A673 (cell line): ENCODE data around the gene HOATZ. TPM values are rescaled to one million over a fixed set of nuclear protein-coding genes. Genes with fewer than 3 reads are reported as not detected.
A peak's percentile ranks its signal among the peaks of the same experiment; 100 is the strongest.

Experiments used
- BruUV-seq: library from RNA; stranded (reverse); fragments of 400-500 nt; replicated peaks from 2 replicates; lab custom pipeline; 2021; lab: Mats Ljungman, UMichigan
- CTCF ChIA-PET: fragments of 300-600 bp; sonication (Branson Sonifier 250); formaldehyde crosslinking; loops from one replicate; lab custom pipeline; 2022; ENCODE audit warnings: antibody characterized with exemption; lab: Charles Lee
- POLR2A ChIA-PET: fragments of 300-600 bp; sonication (Branson Sonifier 250); formaldehyde crosslinking; loops from one replicate; lab custom pipeline; 2022; ENCODE audit warnings: antibody characterized with exemption; ENCODE audit not compliant: low non-redundant PET; lab: Charles Lee
- DNase-seq: peaks from one replicate; pipeline ENCODE4 v3.0.0-alpha.2; 2015; ENCODE audit warnings: low spot score
- H3K27ac ChIP-seq: fragments of 200-600 bp; sonication (generic); 2 replicates; pipeline ENCODE4 v1.5.1; 2016; ENCODE audit warnings: mixed run types, low read depth, mild to moderate bottlenecking, mixed read lengths, antibody characterized with exemption, low read length; ENCODE audit not compliant: poor library complexity, severe bottlenecking
- H3K27me3 ChIP-seq: fragments of 200-600 bp; sonication (generic); replicated peaks from 2 replicates; pipeline ENCODE4 v1.6.1; 2017; ENCODE audit warnings: mixed run types, low read depth, mild to moderate bottlenecking, mixed read lengths, antibody characterized with exemption, low read length; ENCODE audit not compliant: insufficient read depth, poor library complexity
- H3K36me3 ChIP-seq: fragments of 200-600 bp; sonication (generic); 2 replicates; pipeline ENCODE4 v1.6.1; 2016; ENCODE audit warnings: mixed run types, mild to moderate bottlenecking, mixed read lengths, antibody characterized with exemption, low read length; ENCODE audit not compliant: insufficient read depth, poor library complexity, severe bottlenecking
- H3K4me1 ChIP-seq: fragments of 200-600 bp; sonication (generic); 2 replicates; pipeline ENCODE4 v1.6.1; 2017; ENCODE audit warnings: mixed run types, mild to moderate bottlenecking, mixed read lengths, antibody characterized with exemption, low read length; ENCODE audit not compliant: insufficient read depth, poor library complexity, severe bottlenecking
- H3K4me3 ChIP-seq: fragments of 200-600 bp; sonication (generic); 2 replicates; pipeline ENCODE4 v1.5.1; 2016; ENCODE audit warnings: low read depth, mixed run types, mild to moderate bottlenecking, mixed read lengths, low read length; ENCODE audit not compliant: poor library complexity, severe bottlenecking
- H3K9me3 ChIP-seq: fragments of 200-600 bp; sonication (generic); 2 replicates; pipeline ENCODE4 v1.6.1; 2016; ENCODE audit warnings: mixed run types, low read depth, mild to moderate bottlenecking, mixed read lengths, antibody characterized with exemption, low read length; ENCODE audit not compliant: poor library complexity, severe bottlenecking
- EZH2 ChIP-seq: fragments of 200-600 bp; sonication (generic); IDR thresholded peaks from 2 replicates; pipeline ENCODE4 v1.6.1; 2017; ENCODE audit warnings: borderline replicate concordance, low read depth, mild to moderate bottlenecking, mixed read lengths, antibody characterized with exemption, low read length; ENCODE audit not compliant: poor library complexity, severe bottlenecking
- intact Hi-C: fragments of 100-400 bp; cut with micrococcal nuclease; formaldehyde crosslinking; loops from one replicate; pipeline ENCODE4 v1.10.0; 2022; ENCODE audit not compliant: unreplicated experiment
- total RNA-seq: library from RNA; stranded (reverse); gene quantifications from 2 replicates; pipeline ENCODE4 v1.2.3, GENCODE V29; 2021
- TF ChIP-seq, protein P1 (sequence below): fragments of 300-800, 200-600 bp; sonication (generic); conservative IDR thresholded peaks from 2 replicates; pipeline ENCODE4 v1.5.1; 2017; ENCODE audit warnings: low read depth, mild to moderate bottlenecking, antibody characterized with exemption, low read length, moderate library complexity, mixed read lengths

Gene HOATZ
- total RNA-seq, 1 experiment from 2014 or later: 0.58 TPM

DNA sequence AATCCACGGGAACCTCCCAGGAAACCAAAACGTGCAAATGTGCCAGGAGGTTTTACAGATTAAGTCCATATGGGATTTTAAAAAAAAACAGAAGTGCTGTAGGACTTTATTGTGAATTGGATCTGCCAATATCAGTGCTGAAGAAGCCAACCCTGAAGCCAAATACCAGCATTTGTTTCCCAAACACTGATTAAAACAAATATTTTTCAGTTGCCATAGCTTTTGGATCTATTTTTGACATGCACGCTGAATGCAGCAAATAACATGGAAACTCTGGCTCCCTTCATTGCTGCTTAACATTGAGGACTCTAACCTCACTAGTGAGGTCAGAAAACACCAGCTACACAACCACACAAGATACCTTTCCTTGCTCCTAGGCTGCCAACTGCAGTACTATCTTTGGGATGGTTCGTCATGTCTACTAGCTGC, 59.3 kb downstream of the HOATZ start:
- peaks cover 8% of the 10 kb centered on the region for H3K4me1 ChIP-seq
- DNase-seq: no peak
- no peaks in the 10 kb centered on the region for H3K36me3 ChIP-seq
- TF ChIP-seq, protein P1, sequence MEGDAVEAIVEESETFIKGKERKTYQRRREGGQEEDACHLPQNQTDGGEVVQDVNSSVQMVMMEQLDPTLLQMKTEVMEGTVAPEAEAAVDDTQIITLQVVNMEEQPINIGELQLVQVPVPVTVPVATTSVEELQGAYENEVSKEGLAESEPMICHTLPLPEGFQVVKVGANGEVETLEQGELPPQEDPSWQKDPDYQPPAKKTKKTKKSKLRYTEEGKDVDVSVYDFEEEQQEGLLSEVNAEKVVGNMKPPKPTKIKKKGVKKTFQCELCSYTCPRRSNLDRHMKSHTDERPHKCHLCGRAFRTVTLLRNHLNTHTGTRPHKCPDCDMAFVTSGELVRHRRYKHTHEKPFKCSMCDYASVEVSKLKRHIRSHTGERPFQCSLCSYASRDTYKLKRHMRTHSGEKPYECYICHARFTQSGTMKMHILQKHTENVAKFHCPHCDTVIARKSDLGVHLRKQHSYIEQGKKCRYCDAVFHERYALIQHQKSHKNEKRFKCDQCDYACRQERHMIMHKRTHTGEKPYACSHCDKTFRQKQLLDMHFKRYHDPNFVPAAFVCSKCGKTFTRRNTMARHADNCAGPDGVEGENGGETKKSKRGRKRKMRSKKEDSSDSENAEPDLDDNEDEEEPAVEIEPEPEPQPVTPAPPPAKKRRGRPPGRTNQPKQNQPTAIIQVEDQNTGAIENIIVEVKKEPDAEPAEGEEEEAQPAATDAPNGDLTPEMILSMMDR: no peak
- TF ChIP-seq EZH2: no peak
- no peaks in the 10 kb centered on the region for H3K9me3 ChIP-seq
- H3K27ac ChIP-seq: no peak overlapping the region
- no TSS peak for BruUV-seq
- H3K27me3 ChIP-seq: no peaks in the 10 kb centered on the region
- CTCF ChIA-PET: interaction anchor here (0.6 kb wide), 1 partner anchor 196 kb away, joined by 3 read pairs; no protein-coding TSS in a partner anchor
- H3K4me3 ChIP-seq: no peak overlapping the region
- intact Hi-C loops: no loop called here
- POLR2A ChIA-PET: no interaction called here

DNA sequence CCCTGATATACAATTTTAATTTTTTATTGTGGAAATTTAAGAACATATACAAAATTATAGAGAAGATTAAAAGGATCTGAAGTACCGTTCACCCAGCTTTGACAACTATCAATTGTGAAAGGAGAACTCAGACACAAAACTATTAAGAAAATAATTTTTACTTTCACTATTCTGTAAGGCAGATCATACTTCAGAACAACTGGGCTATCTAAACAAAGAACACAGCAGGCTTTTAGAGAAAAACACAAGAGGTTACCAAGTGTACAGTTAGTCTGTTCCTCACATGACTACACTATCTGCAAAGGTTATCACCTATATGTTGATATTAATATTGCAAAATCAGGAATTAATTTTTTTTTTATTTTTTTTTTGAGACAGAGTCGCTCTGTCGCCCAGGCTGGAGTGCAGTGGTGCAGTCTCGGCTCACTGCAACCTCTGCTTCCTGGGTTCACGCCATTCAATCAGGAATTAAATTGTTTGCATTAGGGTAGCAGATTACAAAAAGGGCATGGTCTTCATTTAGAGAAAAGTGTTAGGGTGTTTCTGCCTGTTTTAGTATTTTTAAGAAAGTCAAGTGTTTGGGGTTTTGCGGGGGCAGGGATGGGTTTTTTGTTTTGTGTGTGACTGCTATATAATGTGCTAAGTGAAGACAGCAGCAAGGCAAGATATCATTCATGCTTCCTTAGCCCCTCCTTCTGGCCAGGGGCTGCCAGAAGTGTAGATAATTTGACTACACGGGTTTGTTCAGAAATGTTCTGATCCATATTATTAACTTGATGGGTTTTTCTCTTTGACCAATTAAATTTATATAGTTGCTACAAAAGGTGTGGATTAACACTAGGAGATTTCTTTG, 60.0 kb downstream of the HOATZ start:
- BruUV-seq: no TSS peak
- POLR2A ChIA-PET: no interaction called here
- no peak for TF ChIP-seq EZH2
- TF ChIP-seq, protein P1: 0 out of 2 replicates have a peak, but pooled peaks have one; percentile 30
- no peak for DNase-seq
- H3K9me3 ChIP-seq: no peaks in the 10 kb centered on the region
- CTCF ChIA-PET: interaction anchor here (0.6 kb wide), 1 partner anchor 195 kb away, joined by 3 read pairs; no protein-coding TSS in a partner anchor
- H3K4me3 ChIP-seq: no peak overlapping the region
- H3K27me3 ChIP-seq: no peaks in the 10 kb centered on the region
- no peaks in the 10 kb centered on the region for H3K36me3 ChIP-seq
- H3K4me1 ChIP-seq: peaks cover 8% of the 10 kb centered on the region
- H3K27ac ChIP-seq: no peak overlapping the region
- intact Hi-C loops: no loop called here

DNA sequence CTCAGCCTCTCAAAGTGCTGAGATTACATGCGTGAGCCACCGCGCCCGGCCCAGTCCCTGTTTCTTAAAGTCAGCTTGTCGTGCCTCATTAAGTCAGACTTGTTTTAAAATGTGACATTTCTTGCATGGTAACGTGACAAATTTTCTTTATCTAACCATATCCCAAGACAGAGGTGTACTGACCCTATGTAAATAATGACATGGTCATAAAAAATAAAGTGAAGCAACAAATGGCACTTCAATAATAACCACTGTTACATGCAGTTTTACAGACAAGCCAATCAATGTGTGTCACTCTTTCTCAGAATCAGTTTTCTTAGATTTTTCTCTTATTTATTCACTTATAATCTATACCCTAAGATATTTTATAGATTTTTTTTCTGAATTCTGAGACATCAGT, 61.2 kb downstream of the HOATZ start:
- DNase-seq: no peak
- H3K4me1 ChIP-seq: peaks cover 8% of the 10 kb centered on the region
- H3K36me3 ChIP-seq: no peaks in the 10 kb centered on the region
- no peaks in the 10 kb centered on the region for H3K27me3 ChIP-seq
- TF ChIP-seq, protein P1: no peak
- no peak for TF ChIP-seq EZH2
- CTCF ChIA-PET: no interaction called here
- no peak overlapping the region for H3K27ac ChIP-seq
- no peak overlapping the region for H3K4me3 ChIP-seq
- H3K9me3 ChIP-seq: no peaks in the 10 kb centered on the region
- POLR2A ChIA-PET: no interaction called here
- intact Hi-C loops: no loop called here
- no TSS peak for BruUV-seq
